GM12892 (cell line): ENCODE measurements around the gene MALRD1.

ENCODE experiments used
- POLR2AphosphoS5 ChIP-seq: IDR thresholded peaks from 2 replicates; pipeline ENCODE4 v1.6.1; 2011; ENCODE audit warnings: low read depth, low read length, control low read depth
- TAF1 ChIP-seq: IDR thresholded peaks from 2 replicates; pipeline ENCODE4 v1.6.1; 2011; ENCODE audit warnings: low read depth, mild to moderate bottlenecking, control low read depth, low read length, borderline replicate concordance

DNA sequence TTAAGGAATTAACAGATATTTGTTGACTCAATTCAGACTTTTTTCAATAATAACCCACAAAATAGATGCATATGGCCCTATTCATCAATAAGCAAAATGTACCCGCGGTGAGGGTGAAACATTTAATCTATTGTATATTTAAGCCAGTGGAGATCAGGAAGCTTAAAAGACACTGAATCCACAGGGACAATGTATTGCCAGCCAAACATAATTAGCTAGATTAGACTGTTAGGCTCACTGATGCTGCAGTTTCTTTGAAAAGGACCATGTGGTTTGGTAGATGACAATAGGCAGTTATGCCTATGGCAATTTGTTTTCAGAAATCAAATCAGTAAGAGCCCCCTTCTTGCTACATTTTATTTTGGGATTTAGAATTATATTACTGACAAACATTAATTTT, 680.4 kb downstream of the MALRD1 start:
- no peak for TF ChIP-seq TAF1
- TF ChIP-seq POLR2AphosphoS5: no peak
